OCI-LY7 (cell line): ENCODE results near the gene AKR1E2. TPM values are rescaled to one million over a fixed set of nuclear protein-coding genes. Genes with fewer than 3 reads are reported as not detected.

Experiments used
- BruUV-seq: library from RNA; stranded (reverse); fragments of 400-500 nt; replicated peaks from 2 replicates; lab custom pipeline; 2021; lab: Mats Ljungman, UMichigan
- CTCF ChIA-PET: fragments of 300-600 bp; sonication (Branson Sonifier 250); formaldehyde crosslinking; loops from one replicate; lab custom pipeline; 2022; ENCODE audit warnings: antibody characterized with exemption; ENCODE audit not compliant: unreplicated experiment; lab: Charles Lee
- POLR2A ChIA-PET: fragments of 300-600 bp; sonication (Branson Sonifier 250); formaldehyde crosslinking; loops from one replicate; lab custom pipeline; 2022; ENCODE audit warnings: antibody characterized with exemption; lab: Charles Lee
- DNase-seq: peaks from one replicate; pipeline ENCODE4 v3.0.0-alpha.2; 2015; ENCODE audit warnings: low spot score
- H2AFZ ChIP-seq: fragments of 200-600 bp; sonication (generic), shearing (Covaris generic); 2 replicates; pipeline ENCODE4 v1.6.1; 2014; ENCODE audit warnings: mild to moderate bottlenecking, antibody characterized with exemption, low read length, moderate library complexity
- H3K27ac ChIP-seq: fragments of 200-600 bp; sonication (generic); 2 replicates; pipeline ENCODE4 v1.5.1; 2014; ENCODE audit warnings: mixed run types, low read depth, mild to moderate bottlenecking, moderate library complexity, low read length, inconsistent platforms; ENCODE audit not compliant: poor library complexity, severe bottlenecking
- H3K36me3 ChIP-seq: fragments of 200-600 bp; sonication (generic); 2 replicates; pipeline ENCODE4 v1.6.1; 2014; ENCODE audit warnings: mild to moderate bottlenecking, antibody characterized with exemption, low read length, moderate library complexity, mixed read lengths; ENCODE audit not compliant: insufficient read depth
- H3K4me1 ChIP-seq: fragments of 200-600 bp; sonication (generic); 2 replicates; pipeline ENCODE4 v1.5.1; 2014; ENCODE audit warnings: mild to moderate bottlenecking, low read length; ENCODE audit not compliant: insufficient read depth, poor library complexity, severe bottlenecking
- H3K4me2 ChIP-seq: fragments of 200-600 bp; sonication (generic); 2 replicates; pipeline ENCODE4 v1.6.1; 2014; ENCODE audit warnings: mild to moderate bottlenecking, low read length
- H3K4me3 ChIP-seq: fragments of 200-600 bp; sonication (generic); 2 replicates; pipeline ENCODE4 v1.5.1; 2014; ENCODE audit warnings: mild to moderate bottlenecking, low read depth, low read length; ENCODE audit not compliant: poor library complexity, severe bottlenecking
- H3K79me2 ChIP-seq: fragments of 200-600 bp; sonication (generic); 2 replicates; pipeline ENCODE4 v1.6.1; 2016; ENCODE audit warnings: low read depth, mild to moderate bottlenecking, low read length, moderate library complexity, mixed read lengths; ENCODE audit not compliant: insufficient read depth
- H3K9me2 ChIP-seq: fragments of 200-600 bp; sonication (generic); 2 replicates; pipeline ENCODE4 v1.6.1; 2016; ENCODE audit warnings: mild to moderate bottlenecking, low read length, mixed read lengths; ENCODE audit not compliant: insufficient read depth
- H3K9me3 ChIP-seq: fragments of 200-600 bp; sonication (generic); 2 replicates; pipeline ENCODE4 v1.6.1; 2014; ENCODE audit warnings: mild to moderate bottlenecking, mixed run types, low read length, mixed read lengths
- H4K20me1 ChIP-seq: fragments of 200-600 bp; sonication (generic); 2 replicates; pipeline ENCODE4 v1.6.1; 2014; ENCODE audit warnings: mild to moderate bottlenecking, antibody characterized with exemption, low read length, moderate library complexity, mixed read lengths; ENCODE audit not compliant: insufficient read depth
- EZH2phosphoT487 ChIP-seq: fragments of 200-600 bp; sonication (generic); IDR thresholded peaks from 2 replicates; pipeline ENCODE4 v1.6.1; 2018; ENCODE audit warnings: low read depth, borderline replicate concordance, mild to moderate bottlenecking, mixed run types, antibody characterized with exemption, low read length, moderate library complexity, mixed read lengths
- intact Hi-C: fragments of 100-400 bp; cut with micrococcal nuclease; formaldehyde crosslinking; loops from one replicate; pipeline ENCODE4 v1.10.0; 2022; ENCODE audit not compliant: unreplicated experiment
- total RNA-seq, 2 experiments: library from RNA; depleted of rRNA in 1 of 2; stranded (reverse); fragments of >200 nt in 1 of 2; shearing (Covaris generic) in 1 of 2; gene quantifications; 2 replicates each; pipeline ENCODE4 v1.2.3, GENCODE V29; 2014 to 2022
- TF ChIP-seq, protein P1 (sequence below): fragments of 200-600 bp; sonication (generic); conservative IDR thresholded peaks from 2 replicates; pipeline ENCODE4 v1.5.1; 2014; ENCODE audit warnings: mild to moderate bottlenecking, antibody characterized with exemption, low read length, moderate library complexity, mixed read lengths

The AKR1E2 gene
- total RNA-seq, 2 experiments from 2014 or later, result not detected

DNA sequence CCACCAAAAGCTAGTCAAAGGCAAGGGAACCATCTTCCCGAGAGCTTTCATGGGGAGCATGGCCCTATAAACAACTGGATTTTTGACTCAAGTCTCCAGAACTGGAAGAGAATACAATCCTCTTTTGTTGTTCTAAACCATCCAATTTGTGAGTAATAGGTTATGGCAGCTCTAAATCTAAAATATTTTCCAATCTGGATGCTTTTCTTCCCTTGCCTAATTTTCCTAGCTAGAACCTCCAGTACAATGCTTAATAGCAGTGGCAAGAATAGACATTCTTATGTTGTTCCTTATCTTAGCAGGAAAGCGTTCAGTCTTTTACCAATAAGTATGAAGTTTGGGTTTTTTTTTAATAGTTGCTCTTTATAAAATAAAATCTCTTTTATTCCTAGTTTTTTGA is 66.7 kb downstream of the AKR1E2 start:
- Histone ChIP-seq H3K36me3 (no peaks in the 10 kb centered on the region), H3K4me2 (no peak overlapping the region), H2AFZ (no peak overlapping the region), H3K79me2 (no peaks in the 10 kb centered on the region), H3K9me3 (no peaks in the 10 kb centered on the region), H3K4me3 (no peak overlapping the region), H3K27ac (no peak overlapping the region), H4K20me1 (no peaks in the 10 kb centered on the region), H3K4me1 (no peaks in the 10 kb centered on the region), H3K9me2 (no peaks in the 10 kb centered on the region)
- DNase-seq, result no peak
- no peak for TF ChIP-seq EZH2phosphoT487
- TF ChIP-seq, protein P1, sequence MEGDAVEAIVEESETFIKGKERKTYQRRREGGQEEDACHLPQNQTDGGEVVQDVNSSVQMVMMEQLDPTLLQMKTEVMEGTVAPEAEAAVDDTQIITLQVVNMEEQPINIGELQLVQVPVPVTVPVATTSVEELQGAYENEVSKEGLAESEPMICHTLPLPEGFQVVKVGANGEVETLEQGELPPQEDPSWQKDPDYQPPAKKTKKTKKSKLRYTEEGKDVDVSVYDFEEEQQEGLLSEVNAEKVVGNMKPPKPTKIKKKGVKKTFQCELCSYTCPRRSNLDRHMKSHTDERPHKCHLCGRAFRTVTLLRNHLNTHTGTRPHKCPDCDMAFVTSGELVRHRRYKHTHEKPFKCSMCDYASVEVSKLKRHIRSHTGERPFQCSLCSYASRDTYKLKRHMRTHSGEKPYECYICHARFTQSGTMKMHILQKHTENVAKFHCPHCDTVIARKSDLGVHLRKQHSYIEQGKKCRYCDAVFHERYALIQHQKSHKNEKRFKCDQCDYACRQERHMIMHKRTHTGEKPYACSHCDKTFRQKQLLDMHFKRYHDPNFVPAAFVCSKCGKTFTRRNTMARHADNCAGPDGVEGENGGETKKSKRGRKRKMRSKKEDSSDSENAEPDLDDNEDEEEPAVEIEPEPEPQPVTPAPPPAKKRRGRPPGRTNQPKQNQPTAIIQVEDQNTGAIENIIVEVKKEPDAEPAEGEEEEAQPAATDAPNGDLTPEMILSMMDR, result no peak
- ChIA-PET CTCF (no interaction called here), POLR2A (no interaction called here)
- BruUV-seq, result no TSS peak
- intact Hi-C loops, result no loop called here

DNA sequence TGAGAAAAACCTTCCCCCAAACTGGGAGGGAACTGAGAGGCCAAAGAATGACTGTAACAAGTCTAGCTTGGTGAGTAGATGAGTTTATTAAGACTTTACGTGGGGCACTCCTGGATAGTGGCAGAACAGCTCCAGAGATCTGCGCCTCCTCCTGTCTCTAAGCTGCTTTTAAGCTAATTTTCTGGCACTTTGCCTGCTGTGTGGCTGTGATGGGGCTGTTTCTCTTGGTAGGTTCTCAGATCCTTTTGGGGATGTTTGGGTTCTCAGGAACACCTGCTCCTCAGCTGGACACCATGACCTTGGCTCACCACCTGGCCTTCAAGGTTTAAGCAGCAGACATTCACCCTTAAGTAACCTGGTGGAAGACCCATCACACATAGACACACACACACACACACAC is 68.3 kb downstream of the AKR1E2 start:
- CTCF ChIA-PET, result no interaction called here
- TF ChIP-seq, protein P1, result no peak
- TF ChIP-seq EZH2phosphoT487, result no peak
- H3K27ac ChIP-seq, result no peak overlapping the region
- intact Hi-C loops, result no loop called here
- no peaks in the 10 kb centered on the region for H3K36me3 ChIP-seq
- BruUV-seq, result no TSS peak
- H3K4me2 ChIP-seq, result no peak overlapping the region
- no peaks in the 10 kb centered on the region for H3K9me2 ChIP-seq
- H3K79me2 ChIP-seq, result no peaks in the 10 kb centered on the region
- no peak overlapping the region for H3K4me3 ChIP-seq
- no peaks in the 10 kb centered on the region for H3K4me1 ChIP-seq
- POLR2A ChIA-PET, result interaction anchor here (0.5 kb wide), 1 partner anchor 434 kb away, joined by 3 read pairs; no protein-coding TSS in a partner anchor
- no peaks in the 10 kb centered on the region for H3K9me3 ChIP-seq
- no peaks in the 10 kb centered on the region for H4K20me1 ChIP-seq
- no peak for DNase-seq
- H2AFZ ChIP-seq, result no peak overlapping the region

Other genes with a start within 250 kb of the AKR1E2 start
- not detected in 2 replicates for gene AKR1C1, start 137.2 kb downstream of the AKR1E2 start, total RNA-seq (2014; rRNA removed; shearing (Covaris generic))
- gene AKR1C1, start 137.2 kb downstream of the AKR1E2 start, total RNA-seq (2022), result not detected in 2 replicates
- not detected in 2 replicates for gene AKR1C2, start 177.7 kb downstream of the AKR1E2 start, total RNA-seq (2014; rRNA removed; shearing (Covaris generic))
- gene AKR1C2, start 177.7 kb downstream of the AKR1E2 start, total RNA-seq (2022), result not detected in 2 replicates